ENCODE results near the gene ZNF667. TPM values are rescaled to one million over a fixed set of nuclear protein-coding genes. Genes with fewer than 3 reads are reported as not detected.

ZNF667 gene
- 1 to 10 TPM; 1.1 to 1.3 TPM for total RNA-seq

- peak within 1 kb of the TSS in 1 of 2 donors; percentile 40 for H3K9ac ChIP-seq (ENCODE audit: low read depth in 2 of 2, low read length in 2 of 2)
- intact Hi-C loops (cut with DNase I), result no loop called here
- peak; percentile 17 for DNase-seq
These were observed at the start of gene ZNF667 for GRCh38 chr19:56476651-56477428. TSS of gene ZNF667 (minus strand) at chr19:56477345. CDS start at chr19:56462370, 14,975 bp downstream.

GRCh38 chr19:56525214-56525860 lies 48.2 kb upstream of the ZNF667 start:
- TF ChIP-seq CTCF (IDR thresholded peaks at IDR 0.05), result no peak
- Histone ChIP-seq H3K4me3 (no peak overlapping the region), H3K4me1 (no peaks in the 10 kb centered on the region), H3K9ac (ENCODE audit: low read depth in 2 of 2, low read length in 2 of 2) (no peak overlapping the region), H3K9me3 (peaks cover 23% of the 10 kb centered on the region), H3K27ac (no peak overlapping the region), H3K27me3 (no peaks in the 10 kb centered on the region), H3K36me3 (no peaks in the 10 kb centered on the region)
- intact Hi-C loops (cut with DNase I), result no loop called here
- no peak for DNase-seq

More at GRCh38 chr19:56476651-56477428, at the start of gene ZNF667:
- Histone ChIP-seq H3K4me1 (no peaks in the 10 kb centered on the region), H3K36me3 (no peaks in the 10 kb centered on the region), H3K4me3 (peak within 1 kb of the TSS; percentile 47), H3K9me3 (no peaks in the 10 kb centered on the region), H3K27ac (peak within 1 kb of the TSS; percentile 52), H3K27me3 (no peaks in the 10 kb centered on the region)
- no peak for TF ChIP-seq CTCF (IDR thresholded peaks at IDR 0.05)

GRCh38 chr19:56508290-56508778 lies 31.2 kb upstream of the ZNF667 start:
- peak overlapping the region; percentile 58 to 72 for H3K9ac ChIP-seq (ENCODE audit: low read depth in 2 of 2, low read length in 2 of 2)
- peak overlapping the region; percentile 87 for H3K27ac ChIP-seq
- intact Hi-C loops (cut with DNase I), result no loop called here
- H3K27me3 ChIP-seq, result no peaks in the 10 kb centered on the region
- H3K9me3 ChIP-seq, result no peaks in the 10 kb centered on the region
- no peaks in the 10 kb centered on the region for H3K36me3 ChIP-seq
- H3K4me3 ChIP-seq, result peak overlapping the region; percentile 53
- no peak for TF ChIP-seq CTCF (IDR thresholded peaks at IDR 0.05)
- DNase-seq, result no peak
- H3K4me1 ChIP-seq, result no peaks in the 10 kb centered on the region

GRCh38 chr19:56507446-56508289 lies 30.5 kb upstream of the ZNF667 start, which contains the start of gene ZNF471:
TSS of gene ZNF471 (plus strand) at chr19:56507855. CDS start at chr19:56511572, 3,717 bp downstream.
- TF ChIP-seq CTCF (IDR thresholded peaks at IDR 0.05), result no peak
- Histone ChIP-seq H3K4me1 (no peaks in the 10 kb centered on the region), H3K27ac (peak within 1 kb of the TSS; percentile 87), H3K36me3 (no peaks in the 10 kb centered on the region), H3K4me3 (peak within 1 kb of the TSS; percentile 53), H3K9me3 (no peaks in the 10 kb centered on the region), H3K9ac (ENCODE audit: low read depth in 2 of 2, low read length in 2 of 2) (peak within 1 kb of the TSS; percentile 58 to 72), H3K27me3 (no peaks in the 10 kb centered on the region)
- intact Hi-C loops (cut with DNase I), result no loop called here
- DNase-seq, result peak; percentile 97

GRCh38 chr19:56504581-56504980 lies 27.4 kb upstream of the ZNF667 start:
- intact Hi-C loops (cut with DNase I), result no loop called here
- H3K4me3 ChIP-seq, result no peak overlapping the region
- no peaks in the 10 kb centered on the region for H3K4me1 ChIP-seq
- H3K36me3 ChIP-seq, result no peaks in the 10 kb centered on the region
- TF ChIP-seq CTCF (IDR thresholded peaks at IDR 0.05), result no peak
- DNase-seq, result no peak
- H3K27ac ChIP-seq, result no peak overlapping the region
- H3K27me3 ChIP-seq, result no peaks in the 10 kb centered on the region
- H3K9me3 ChIP-seq, result no peaks in the 10 kb centered on the region
- H3K9ac ChIP-seq (ENCODE audit: low read depth in 2 of 2, low read length in 2 of 2), result no peak overlapping the region
